Activated CD4-positive, alpha-beta T cell treated with anti-CD3 and anti-CD28 coated beads, Interleukin-2, amount 50 U/mL, for 24 hours (primary cell): ENCODE data around the gene RNF31.

Source experiments
- DNase-seq, 2 donors: peaks; one replicate each; pipeline ENCODE4 v3.0.0-alpha.2; 2020; ENCODE audit warnings: low read depth in 1 of 2, low spot score in 1 of 2

RNF31 gene

GRCh38 chr14:24181371-24182077 is 34.2 kb downstream of the RNF31 start:
- no peak for DNase-seq

- DNase-seq: no peak
Observed at GRCh38 chr14:24182110-24182882, 35.0 kb downstream of the RNF31 start.

- DNase-seq: no peak
Observed at GRCh38 chr14:24183014-24183481, 35.8 kb downstream of the RNF31 start.

- DNase-seq: no peak
Observed at GRCh38 chr14:24184104-24184970, 37.0 kb downstream of the RNF31 start.

GRCh38 chr14:24185026-24185425 is 37.7 kb downstream of the RNF31 start:
- no peak for DNase-seq

- DNase-seq: no peak
Observed at GRCh38 chr14:24185741-24186140, 38.4 kb downstream of the RNF31 start.

- no peak for DNase-seq
Observed at GRCh38 chr14:24186831-24187538, 39.7 kb downstream of the RNF31 start.

- no peak for DNase-seq
Observed at GRCh38 chr14:24187539-24187915, 40.2 kb downstream of the RNF31 start.

- peak; percentile 80 to 96 for DNase-seq
Observed at GRCh38 chr14:24188251-24189058, 41.2 kb downstream of the RNF31 start, which contains the start of gene IPO4. Gene IPO4 (minus strand): TSS chr14:24188816. CDS start chr14:24188787, 29 bp downstream.

- no peak for DNase-seq
Observed at GRCh38 chr14:24189059-24189375, 41.7 kb downstream of the RNF31 start.

- no peak for DNase-seq
Observed at GRCh38 chr14:24189460-24189859, 42.2 kb downstream of the RNF31 start.

- DNase-seq: no peak
Observed at GRCh38 chr14:24190416-24190815, 43.1 kb downstream of the RNF31 start.

- DNase-seq: no peak
Observed at GRCh38 chr14:24192933-24193332, 45.6 kb downstream of the RNF31 start.

GRCh38 chr14:24194186-24194872 is 47.0 kb downstream of the RNF31 start:
- DNase-seq: no peak

GRCh38 chr14:24194873-24195185 is 47.5 kb downstream of the RNF31 start:
- DNase-seq: no peak

- peak; percentile 82 to 83 for DNase-seq
Observed at GRCh38 chr14:24195186-24196070, 48.1 kb downstream of the RNF31 start, which contains the start of gene TM9SF1. Gene TM9SF1 (minus strand): TSS chr14:24195441. CDS start chr14:24195019, 422 bp downstream.

- DNase-seq: no peak
Observed at GRCh38 chr14:24196071-24197055, 49.1 kb downstream of the RNF31 start.
